Neural cell (in vitro differentiated cells): ENCODE data around the gene KNG1. TPM values are rescaled to one million over a fixed set of nuclear protein-coding genes. Genes with fewer than 3 reads are reported as not detected.

ENCODE experiments used
- H2AFZ ChIP-seq: fragments of 200-600, 300-800 bp; sonication (generic), shearing (Covaris generic); 2 replicates; pipeline ENCODE4 v1.6.0; 2014; ENCODE audit warnings: low read depth, mild to moderate bottlenecking, antibody characterized with exemption, low read length, moderate library complexity
- H3F3A ChIP-seq: fragments of 200-600 bp; shearing (Covaris generic); 2 replicates; pipeline ENCODE4 v1.6.1; 2016; ENCODE audit warnings: mild to moderate bottlenecking, moderate library complexity, mixed read lengths, antibody characterized with exemption, low read length; ENCODE audit not compliant: insufficient read depth, poor library complexity, severe bottlenecking
- H3K27ac ChIP-seq: fragments of 200-600, 300-800 bp; sonication (generic), shearing (Covaris generic); 2 replicates; pipeline ENCODE4 v1.5.1; 2014; ENCODE audit warnings: mild to moderate bottlenecking, low read length, moderate library complexity
- H3K27me3 ChIP-seq: fragments of 300-800, 200-600 bp; sonication (generic), shearing (Covaris generic); 2 replicates; pipeline ENCODE4 v1.6.0; 2014; ENCODE audit warnings: mild to moderate bottlenecking, low read depth, low read length, moderate library complexity; ENCODE audit not compliant: insufficient read depth
- H3K36me3 ChIP-seq: fragments of 300-800, 200-600 bp; sonication (generic), shearing (Covaris generic); 2 replicates; pipeline ENCODE4 v1.5.1; 2014; ENCODE audit warnings: mild to moderate bottlenecking, antibody characterized with exemption, low read length, moderate library complexity; ENCODE audit not compliant: insufficient read depth
- H3K4me2 ChIP-seq: fragments of 300-800, 200-600 bp; sonication (generic), shearing (Covaris generic); 2 replicates; pipeline ENCODE4 v1.6.0; 2014; ENCODE audit warnings: mild to moderate bottlenecking, low read length
- H3K4me3 ChIP-seq: fragments of 300-800, 200-600 bp; sonication (generic), shearing (Covaris generic); 2 replicates; pipeline ENCODE4 v1.5.1; 2014; ENCODE audit warnings: mild to moderate bottlenecking, low read length, moderate library complexity
- H3K79me2 ChIP-seq: fragments of 200-600 bp; shearing (Covaris generic); replicated peaks from 2 replicates; pipeline ENCODE4 v1.6.0; 2014; ENCODE audit warnings: mild to moderate bottlenecking, low read length, moderate library complexity; ENCODE audit not compliant: insufficient read depth
- H3K9ac ChIP-seq: fragments of 300-800, 200-600 bp; sonication (generic), shearing (Covaris generic); 2 replicates; pipeline ENCODE4 v1.6.1; 2016; ENCODE audit warnings: mild to moderate bottlenecking, low read length, mixed read lengths
- H3K9me2 ChIP-seq: fragments of 200-600 bp; shearing (Covaris generic); 2 replicates; pipeline ENCODE4 v1.6.1; 2016; ENCODE audit warnings: mild to moderate bottlenecking, low read length, mixed read lengths; ENCODE audit not compliant: insufficient read depth
- H3K9me3 ChIP-seq: fragments of 200-600, 300-800 bp; sonication (generic), shearing (Covaris generic); 2 replicates; pipeline ENCODE4 v1.6.1; 2016; ENCODE audit warnings: mild to moderate bottlenecking, mixed run types, low read length, moderate library complexity, mixed read lengths
- H4K20me1 ChIP-seq: fragments of 200-600 bp; shearing (Covaris generic); 2 replicates; pipeline ENCODE4 v1.6.1; 2016; ENCODE audit warnings: mild to moderate bottlenecking, mixed run types; ENCODE audit not compliant: insufficient read depth
- EP300 ChIP-seq: fragments of 450-650 bp; conservative IDR thresholded peaks from 2 replicates; pipeline ENCODE4 v1.6.1; 2014; ENCODE audit warnings: antibody characterized with exemption, mild to moderate bottlenecking, moderate library complexity; ENCODE audit not compliant: poor library complexity, severe bottlenecking
- EZH2 ChIP-seq: fragments of 200-600, 300-800 bp; shearing (Covaris generic), sonication (generic); IDR thresholded peaks from 2 replicates; pipeline ENCODE4 v1.6.1; 2014; ENCODE audit warnings: antibody characterized with exemption, low read length, borderline replicate concordance, mild to moderate bottlenecking; ENCODE audit not compliant: insufficient read depth, poor library complexity, severe bottlenecking
- MXI1 ChIP-seq: fragments of 450-650 bp; conservative IDR thresholded peaks from 2 replicates; pipeline ENCODE4 v1.6.1; 2014; ENCODE audit warnings: antibody characterized with exemption, mild to moderate bottlenecking; ENCODE audit not compliant: poor library complexity, severe bottlenecking
- POLR2AphosphoS5 ChIP-seq: IDR thresholded peaks from 2 replicates; pipeline ENCODE4 v1.6.1; 2012
- RAD21 ChIP-seq: fragments of 450-650 bp; conservative IDR thresholded peaks from 2 replicates; pipeline ENCODE4 v1.6.1; 2014; ENCODE audit warnings: antibody characterized with exemption, mild to moderate bottlenecking, moderate library complexity
- SMC3 ChIP-seq: fragments of 450-650 bp; conservative IDR thresholded peaks from 2 replicates; pipeline ENCODE4 v1.6.1; 2014; ENCODE audit warnings: antibody characterized with exemption, mild to moderate bottlenecking, moderate library complexity; ENCODE audit not compliant: poor library complexity
- TAF1 ChIP-seq: IDR thresholded peaks from 2 replicates; pipeline ENCODE4 v1.6.1; 2012; ENCODE audit warnings: low read depth
- polyA plus RNA-seq: library from polyadenylated mRNA; depleted of rRNA; stranded (reverse); fragments of >200 nt; gene quantifications from 2 replicates; pipeline ENCODE4 v1.2.3, GENCODE V29; 2014
- TF ChIP-seq, protein P1 (sequence below): IDR thresholded peaks from 2 replicates; pipeline ENCODE4 v1.6.1; 2012; ENCODE audit warnings: borderline replicate concordance
- TF ChIP-seq, protein P2 (sequence below): fragments of 450-650 bp; IDR thresholded peaks from 2 replicates; pipeline ENCODE4 v1.5.1; 2014; ENCODE audit warnings: antibody characterized with exemption, mild to moderate bottlenecking, moderate library complexity; ENCODE audit not compliant: poor library complexity, severe bottlenecking

Gene KNG1
- polyA plus RNA-seq, 1 donor from 2014 or later: not detected

DNA sequence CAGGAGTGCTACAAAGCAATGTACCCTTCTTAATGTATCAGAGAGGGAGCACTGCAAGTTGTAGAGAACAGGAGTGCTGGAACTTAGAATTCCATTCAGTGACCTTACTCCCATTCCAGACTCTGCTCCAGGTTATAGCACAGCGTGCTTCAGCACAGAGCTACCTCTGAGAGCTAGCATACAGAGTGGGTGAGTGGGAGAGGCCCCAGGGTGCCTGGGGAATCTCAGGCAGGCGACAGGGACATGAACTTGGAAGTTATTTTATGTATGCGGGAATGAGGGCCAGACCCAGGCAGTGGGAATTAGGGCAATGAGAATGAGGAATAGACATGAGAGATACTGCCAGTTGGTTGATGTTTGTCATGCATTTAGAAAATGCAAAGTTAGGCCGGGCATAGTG lies 3.7 kb upstream of the KNG1 start:
- Histone ChIP-seq H3K9me2 (no peaks in the 10 kb centered on the region), H4K20me1 (no peaks in the 10 kb centered on the region), H3K9me3 (no peaks in the 10 kb centered on the region), H3K79me2 (no peaks in the 10 kb centered on the region), H3K4me3 (no peak overlapping the region), H3K36me3 (no peaks in the 10 kb centered on the region), H3K27me3 (no peaks in the 10 kb centered on the region), H3K4me2 (no peak overlapping the region), H3F3A (no peaks in the 10 kb centered on the region), H3K27ac (no peak overlapping the region), H3K9ac (no peak overlapping the region), H2AFZ (no peak overlapping the region)
- TF ChIP-seq RAD21 (no peak), TAF1 (no peak), SMC3 (no peak), MXI1 (no peak), EZH2 (no peak)

DNA sequence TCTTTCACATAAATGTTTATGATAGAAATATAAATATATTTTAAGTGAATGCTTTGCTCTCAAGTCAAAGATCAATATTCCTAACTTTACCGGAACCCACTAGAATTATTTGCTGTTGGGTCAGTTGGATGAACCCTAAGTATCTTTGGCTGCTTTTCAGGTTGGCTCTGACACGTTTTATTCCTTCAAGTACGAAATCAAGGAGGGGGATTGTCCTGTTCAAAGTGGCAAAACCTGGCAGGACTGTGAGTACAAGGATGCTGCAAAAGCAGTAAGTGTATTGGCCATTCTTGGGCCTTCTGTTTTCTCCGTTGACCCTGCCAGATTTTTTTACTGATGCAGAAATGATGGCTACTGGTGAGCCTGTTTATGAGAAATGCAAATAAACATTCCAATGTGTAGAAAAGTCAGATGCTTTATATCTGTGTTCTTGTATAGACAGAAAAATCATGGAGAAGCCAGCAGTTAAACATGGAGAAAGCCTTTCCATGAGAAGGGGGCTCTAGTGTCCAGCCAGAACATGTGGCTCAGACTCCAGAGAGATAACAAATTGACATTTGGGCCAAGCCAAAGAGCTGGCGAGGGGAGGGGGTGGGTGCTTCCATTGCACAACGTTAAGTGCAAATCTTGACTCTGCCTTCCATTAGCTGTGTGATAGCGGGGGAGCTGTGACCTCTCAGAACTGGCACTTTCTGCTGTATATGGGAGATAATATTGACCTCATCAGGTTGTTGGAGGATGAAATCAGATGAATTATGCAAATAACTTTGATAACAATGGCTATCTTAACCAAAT lies 3.0 kb downstream of the KNG1 start:
- no peaks in the 10 kb centered on the region for H3F3A ChIP-seq
- H3K9me3 ChIP-seq: no peaks in the 10 kb centered on the region
- no peak overlapping the region for H3K4me3 ChIP-seq
- H3K9ac ChIP-seq: no peak overlapping the region
- H3K4me2 ChIP-seq: no peak overlapping the region
- H3K27me3 ChIP-seq: no peaks in the 10 kb centered on the region
- no peaks in the 10 kb centered on the region for H4K20me1 ChIP-seq
- TF ChIP-seq TAF1 (no peak), EZH2 (no peak), POLR2AphosphoS5 (no peak), RAD21 (no peak), EP300 (no peak), SMC3 (no peak), MXI1 (no peak)
- TF ChIP-seq, protein P1, sequence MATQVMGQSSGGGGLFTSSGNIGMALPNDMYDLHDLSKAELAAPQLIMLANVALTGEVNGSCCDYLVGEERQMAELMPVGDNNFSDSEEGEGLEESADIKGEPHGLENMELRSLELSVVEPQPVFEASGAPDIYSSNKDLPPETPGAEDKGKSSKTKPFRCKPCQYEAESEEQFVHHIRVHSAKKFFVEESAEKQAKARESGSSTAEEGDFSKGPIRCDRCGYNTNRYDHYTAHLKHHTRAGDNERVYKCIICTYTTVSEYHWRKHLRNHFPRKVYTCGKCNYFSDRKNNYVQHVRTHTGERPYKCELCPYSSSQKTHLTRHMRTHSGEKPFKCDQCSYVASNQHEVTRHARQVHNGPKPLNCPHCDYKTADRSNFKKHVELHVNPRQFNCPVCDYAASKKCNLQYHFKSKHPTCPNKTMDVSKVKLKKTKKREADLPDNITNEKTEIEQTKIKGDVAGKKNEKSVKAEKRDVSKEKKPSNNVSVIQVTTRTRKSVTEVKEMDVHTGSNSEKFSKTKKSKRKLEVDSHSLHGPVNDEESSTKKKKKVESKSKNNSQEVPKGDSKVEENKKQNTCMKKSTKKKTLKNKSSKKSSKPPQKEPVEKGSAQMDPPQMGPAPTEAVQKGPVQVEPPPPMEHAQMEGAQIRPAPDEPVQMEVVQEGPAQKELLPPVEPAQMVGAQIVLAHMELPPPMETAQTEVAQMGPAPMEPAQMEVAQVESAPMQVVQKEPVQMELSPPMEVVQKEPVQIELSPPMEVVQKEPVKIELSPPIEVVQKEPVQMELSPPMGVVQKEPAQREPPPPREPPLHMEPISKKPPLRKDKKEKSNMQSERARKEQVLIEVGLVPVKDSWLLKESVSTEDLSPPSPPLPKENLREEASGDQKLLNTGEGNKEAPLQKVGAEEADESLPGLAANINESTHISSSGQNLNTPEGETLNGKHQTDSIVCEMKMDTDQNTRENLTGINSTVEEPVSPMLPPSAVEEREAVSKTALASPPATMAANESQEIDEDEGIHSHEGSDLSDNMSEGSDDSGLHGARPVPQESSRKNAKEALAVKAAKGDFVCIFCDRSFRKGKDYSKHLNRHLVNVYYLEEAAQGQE: no peak
- TF ChIP-seq, protein P2, sequence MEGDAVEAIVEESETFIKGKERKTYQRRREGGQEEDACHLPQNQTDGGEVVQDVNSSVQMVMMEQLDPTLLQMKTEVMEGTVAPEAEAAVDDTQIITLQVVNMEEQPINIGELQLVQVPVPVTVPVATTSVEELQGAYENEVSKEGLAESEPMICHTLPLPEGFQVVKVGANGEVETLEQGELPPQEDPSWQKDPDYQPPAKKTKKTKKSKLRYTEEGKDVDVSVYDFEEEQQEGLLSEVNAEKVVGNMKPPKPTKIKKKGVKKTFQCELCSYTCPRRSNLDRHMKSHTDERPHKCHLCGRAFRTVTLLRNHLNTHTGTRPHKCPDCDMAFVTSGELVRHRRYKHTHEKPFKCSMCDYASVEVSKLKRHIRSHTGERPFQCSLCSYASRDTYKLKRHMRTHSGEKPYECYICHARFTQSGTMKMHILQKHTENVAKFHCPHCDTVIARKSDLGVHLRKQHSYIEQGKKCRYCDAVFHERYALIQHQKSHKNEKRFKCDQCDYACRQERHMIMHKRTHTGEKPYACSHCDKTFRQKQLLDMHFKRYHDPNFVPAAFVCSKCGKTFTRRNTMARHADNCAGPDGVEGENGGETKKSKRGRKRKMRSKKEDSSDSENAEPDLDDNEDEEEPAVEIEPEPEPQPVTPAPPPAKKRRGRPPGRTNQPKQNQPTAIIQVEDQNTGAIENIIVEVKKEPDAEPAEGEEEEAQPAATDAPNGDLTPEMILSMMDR: no peak
- no peak overlapping the region for H3K27ac ChIP-seq
- H3K9me2 ChIP-seq: no peaks in the 10 kb centered on the region
- no peaks in the 10 kb centered on the region for H3K79me2 ChIP-seq
- no peak overlapping the region for H2AFZ ChIP-seq
- H3K36me3 ChIP-seq: no peaks in the 10 kb centered on the region
